ENCODE results near the gene TOMM5.

Gene TOMM5

DNA sequence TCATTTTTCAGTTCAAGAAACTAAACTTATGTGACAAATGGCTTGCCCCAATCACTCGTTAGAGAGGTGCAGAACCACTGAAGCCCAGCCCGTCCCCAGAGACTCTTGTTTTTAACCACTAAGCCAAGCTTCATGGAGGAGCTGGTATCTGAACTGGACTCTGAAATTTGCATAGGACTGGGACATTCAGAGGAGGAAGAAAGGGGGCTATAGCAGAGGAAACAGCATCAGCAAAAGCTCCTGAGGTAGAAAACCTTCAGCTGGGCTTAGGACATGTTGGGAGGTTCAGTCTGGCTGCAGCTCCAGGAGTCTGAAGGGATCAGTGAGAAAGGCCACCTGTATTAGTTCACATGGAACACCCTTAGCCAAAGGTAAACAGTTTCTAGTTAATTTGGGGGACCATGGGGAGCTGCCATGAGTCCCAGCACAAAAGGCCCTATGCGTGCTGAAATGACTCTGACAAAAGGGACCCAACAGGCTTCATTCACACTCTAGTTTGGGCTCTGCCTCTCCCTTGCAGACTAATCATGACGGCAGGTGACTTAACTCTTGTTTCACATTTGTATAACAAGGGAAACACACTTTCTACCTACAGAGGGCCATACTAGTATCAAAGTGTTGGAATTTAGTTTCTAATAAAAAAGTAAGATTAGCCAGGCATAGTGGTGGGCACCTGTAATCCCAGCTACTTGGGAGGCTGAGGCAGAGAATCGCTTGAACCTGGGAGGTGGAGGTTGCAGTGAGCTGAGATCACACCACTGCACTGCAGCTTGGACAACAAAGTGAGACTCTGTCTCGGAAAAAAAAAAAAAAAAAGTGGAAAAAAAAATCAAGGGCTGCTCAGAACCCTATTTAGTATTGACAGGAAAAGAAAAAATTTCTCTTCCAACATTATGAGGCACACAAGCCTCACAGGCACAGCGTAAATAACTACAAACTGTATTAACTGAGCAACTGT lies 26.5 kb downstream of the TOMM5 start:
- intact Hi-C loops (cut with DNase I), result no loop called here
- no peak for DNase-seq

DNA sequence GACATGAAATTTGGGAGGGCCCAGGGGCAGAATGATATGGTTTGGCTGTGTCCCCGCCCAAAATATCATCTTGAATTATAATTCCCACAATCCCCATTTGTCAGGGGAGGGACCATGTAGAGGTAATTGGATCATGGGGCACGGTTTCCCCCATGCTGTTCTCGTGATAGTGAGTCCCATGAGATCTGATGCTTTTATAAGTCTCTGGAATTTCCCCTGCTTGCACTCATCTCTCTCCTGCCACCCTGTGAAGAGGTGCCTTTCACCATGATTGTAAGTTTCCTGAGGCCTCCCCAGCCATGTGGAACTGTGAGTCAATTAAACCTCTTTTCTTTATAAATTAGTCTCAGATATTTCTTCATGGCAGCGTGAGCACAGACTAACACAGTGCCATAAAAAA lies 27.5 kb downstream of the TOMM5 start:
- intact Hi-C loops (cut with DNase I), result no loop called here
- no peak for DNase-seq

DNA sequence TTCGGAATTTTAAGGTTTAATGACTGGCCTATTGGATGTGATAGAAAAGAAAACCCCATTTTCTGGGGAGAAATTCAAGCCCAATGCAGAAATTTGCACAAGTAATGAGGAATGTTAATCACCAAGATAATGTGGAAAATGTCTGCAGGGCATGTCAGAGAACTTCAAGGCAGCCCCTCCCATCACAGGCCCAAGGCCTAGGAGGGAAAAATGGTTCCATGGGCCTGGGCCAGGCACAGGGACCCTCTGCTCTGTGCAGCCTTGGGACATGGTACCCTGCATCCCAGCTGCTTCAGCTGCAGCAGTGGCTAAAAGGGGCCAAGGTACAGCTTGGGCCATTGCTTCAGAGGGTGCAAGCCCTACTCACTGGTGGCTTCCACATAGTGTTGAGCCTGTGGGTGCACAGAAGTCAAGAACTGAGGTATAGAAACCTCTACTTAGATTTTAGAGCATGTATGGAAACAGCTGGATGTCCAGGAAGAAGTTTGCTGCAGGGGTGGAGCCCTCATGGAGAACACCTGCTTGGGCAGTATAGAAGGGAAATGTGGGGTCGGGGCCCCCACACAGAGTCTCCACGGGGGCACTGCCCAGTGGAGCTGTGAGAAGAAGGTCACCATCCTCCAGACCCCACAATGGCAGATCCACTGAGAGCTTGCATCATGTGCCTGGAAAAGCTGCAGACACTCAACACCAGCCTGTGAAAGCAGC lies 28.4 kb downstream of the TOMM5 start:
- intact Hi-C loops (cut with DNase I), result no loop called here
- no peak for DNase-seq

DNA sequence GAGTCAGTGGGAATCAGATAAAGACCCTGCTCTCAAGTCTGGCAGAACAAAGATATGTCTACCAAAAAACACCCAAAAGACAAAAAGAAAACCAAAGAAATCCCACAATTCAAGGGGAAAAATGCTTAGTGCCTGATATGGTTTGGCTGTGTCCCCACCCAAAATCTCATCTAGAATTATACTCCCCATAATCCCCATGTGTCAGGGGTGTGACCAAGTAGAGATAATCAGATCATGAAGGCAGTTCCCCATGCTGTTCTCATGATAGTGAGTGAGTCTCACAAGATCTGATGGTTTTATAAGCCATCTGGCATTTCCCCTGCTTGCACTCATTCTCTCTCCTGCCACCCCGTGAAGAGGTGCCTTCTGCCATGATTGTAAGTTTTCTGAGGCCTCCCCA lies 29.6 kb downstream of the TOMM5 start:
- DNase-seq, result no peak
- intact Hi-C loops (cut with DNase I), result no loop called here

DNA sequence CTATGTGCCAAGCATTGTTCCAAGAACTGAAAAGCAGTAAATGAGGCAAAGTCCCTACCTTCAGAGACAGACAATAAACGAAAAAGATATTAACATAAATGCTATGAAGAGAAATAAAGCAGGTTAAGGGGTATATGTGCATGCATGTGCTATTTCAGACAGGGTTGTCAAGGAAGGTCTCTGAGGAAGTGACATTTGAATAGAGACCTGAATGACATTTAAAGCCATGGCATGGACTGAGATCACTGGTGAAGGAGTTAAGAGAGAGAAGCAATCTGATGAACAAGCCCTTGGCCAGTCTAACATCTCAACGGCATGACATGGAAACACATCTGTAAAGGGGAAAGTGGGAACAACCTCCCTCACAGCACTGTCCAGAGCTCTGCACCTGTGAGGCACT lies 30.7 kb downstream of the TOMM5 start:
- intact Hi-C loops (cut with DNase I), result no loop called here
- DNase-seq, result no peak

DNA sequence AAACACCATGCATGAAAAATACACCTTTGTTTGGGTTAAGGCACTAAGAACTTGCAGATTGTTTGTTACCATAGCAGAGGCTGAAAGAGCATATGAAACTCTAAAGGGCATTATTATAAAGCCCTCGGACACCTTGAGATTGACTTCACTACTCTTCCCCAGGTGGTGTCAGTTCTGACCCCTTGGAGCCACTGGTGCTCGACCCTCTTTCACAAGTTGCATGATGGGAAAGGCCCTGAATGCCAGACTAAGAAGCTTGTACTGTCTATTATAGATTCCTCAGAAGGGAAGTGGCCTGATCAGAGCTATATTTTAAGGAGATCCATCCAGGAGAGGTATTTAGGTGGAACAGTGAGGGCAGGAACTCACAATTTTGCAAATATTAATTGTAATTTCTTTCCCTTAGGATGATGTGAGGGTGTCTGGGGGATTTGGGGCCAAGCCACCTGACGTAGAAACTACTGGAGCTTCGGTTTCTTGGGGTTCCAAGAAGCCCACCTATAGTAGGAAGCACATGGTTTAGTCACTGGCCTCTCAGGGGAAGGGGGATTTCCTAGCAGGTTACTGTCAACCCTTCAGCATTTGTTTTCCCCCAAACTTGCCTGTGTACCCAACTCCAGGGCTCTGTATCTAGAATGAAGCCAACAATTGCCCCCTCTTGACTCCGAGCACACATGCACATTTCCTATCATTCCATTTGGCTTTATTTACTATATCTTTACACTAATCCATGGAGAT lies 32.4 kb downstream of the TOMM5 start:
- intact Hi-C loops (cut with DNase I), result no loop called here
- no peak for DNase-seq

DNA sequence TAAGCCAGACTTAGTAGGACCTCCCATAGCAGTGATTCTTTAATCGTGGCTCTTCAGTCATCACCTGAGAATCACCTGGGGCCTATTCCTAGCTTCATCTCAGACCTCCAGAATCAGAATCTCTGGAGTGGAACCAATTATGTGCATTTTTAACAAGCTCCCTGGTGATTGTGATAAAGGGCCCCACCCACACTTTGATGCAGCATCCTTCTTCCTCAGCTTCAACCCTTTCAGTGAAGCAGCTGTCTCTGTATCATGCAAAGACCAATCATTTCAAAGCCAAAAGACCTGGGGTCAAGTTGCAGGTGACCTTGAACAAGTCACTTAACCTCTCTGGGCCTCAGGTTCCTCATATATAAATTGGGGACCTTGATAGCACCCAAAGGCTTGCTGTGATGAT lies 33.3 kb downstream of the TOMM5 start:
- intact Hi-C loops (cut with DNase I), result no loop called here
- DNase-seq, result no peak

DNA sequence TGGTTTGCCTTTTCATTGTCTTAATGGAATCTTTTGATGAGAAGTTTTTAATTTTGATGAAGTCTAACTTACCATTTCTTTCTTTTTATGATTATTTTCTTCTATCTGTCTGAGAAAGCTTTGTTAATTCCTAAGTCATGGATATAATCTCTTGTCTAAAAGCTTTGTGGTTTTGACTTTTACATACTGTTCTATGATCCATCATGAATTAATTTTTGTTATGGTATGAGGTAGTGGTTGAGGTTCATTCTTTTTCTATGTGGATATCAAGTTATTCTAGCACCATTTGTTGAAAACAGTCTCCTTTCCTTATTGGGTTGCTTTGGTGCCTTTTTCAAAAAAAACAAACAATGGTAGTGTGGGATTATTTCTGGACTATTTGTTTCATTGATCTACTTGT lies 36.6 kb downstream of the TOMM5 start:
- DNase-seq, result no peak
- intact Hi-C loops (cut with DNase I), result no loop called here

DNA sequence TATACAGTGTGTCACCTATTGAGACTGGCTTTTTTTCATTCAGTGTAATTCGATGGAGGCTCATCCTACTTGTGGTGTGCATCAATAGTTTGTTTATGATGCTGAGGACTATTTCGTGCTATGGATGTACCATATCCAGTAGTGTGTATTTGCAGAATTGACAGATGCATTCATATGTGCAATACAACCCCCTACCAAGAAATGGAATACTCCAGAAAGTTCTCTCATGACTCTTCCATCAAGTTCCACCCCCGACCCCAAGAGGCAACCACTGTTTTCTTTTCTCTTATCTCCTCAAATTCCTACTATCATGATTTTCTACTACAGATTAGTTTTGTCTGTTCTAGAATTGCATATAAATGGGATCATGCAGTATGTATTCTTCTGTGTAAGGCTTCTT lies 38.1 kb downstream of the TOMM5 start:
- intact Hi-C loops (cut with DNase I), result no loop called here
- DNase-seq, result no peak

DNA sequence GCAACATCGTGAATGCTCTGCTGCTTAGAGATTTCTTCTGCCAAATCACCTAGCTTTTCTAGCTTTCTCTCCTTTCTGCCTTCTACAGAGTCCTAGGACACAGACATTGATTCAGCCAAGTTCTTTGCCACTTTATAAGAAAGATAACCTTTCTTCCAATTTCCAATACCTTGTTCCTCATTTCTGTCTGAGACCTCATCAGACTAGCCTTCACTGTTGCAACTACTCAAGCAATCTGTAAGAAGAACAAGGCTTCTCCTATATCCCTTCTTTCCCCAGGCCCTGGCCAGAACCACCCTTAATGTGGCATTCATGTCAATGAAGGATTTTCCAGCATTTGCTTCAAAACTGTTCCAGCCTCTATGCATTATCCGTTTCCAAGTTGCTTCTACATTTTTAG lies 40.5 kb downstream of the TOMM5 start:
- intact Hi-C loops (cut with DNase I), result no loop called here

DNA sequence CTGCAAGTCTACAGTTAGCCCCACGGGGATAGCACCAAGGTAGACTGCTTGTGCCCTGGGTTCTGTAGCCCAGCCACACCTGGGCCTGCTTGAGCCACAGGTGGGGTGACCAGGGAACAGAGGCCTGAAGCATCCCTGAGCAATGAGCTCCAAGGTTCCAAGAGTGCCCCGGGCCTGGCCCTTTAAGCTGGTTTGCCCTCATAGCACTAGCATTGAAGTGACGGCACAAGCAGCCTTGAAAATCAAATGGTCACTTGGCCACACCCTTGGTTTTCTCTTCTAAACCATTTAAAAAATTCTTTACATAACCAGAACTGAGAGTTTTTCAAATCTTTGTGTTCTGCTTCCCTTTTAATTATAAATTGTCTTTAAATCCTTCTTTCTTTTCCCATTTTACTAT lies 40.9 kb downstream of the TOMM5 start:
- no peak for DNase-seq
- intact Hi-C loops (cut with DNase I), result no loop called here

More for the DNA sequence above, 40.5 kb downstream of the TOMM5 start:
- no peak for DNase-seq

DNA sequence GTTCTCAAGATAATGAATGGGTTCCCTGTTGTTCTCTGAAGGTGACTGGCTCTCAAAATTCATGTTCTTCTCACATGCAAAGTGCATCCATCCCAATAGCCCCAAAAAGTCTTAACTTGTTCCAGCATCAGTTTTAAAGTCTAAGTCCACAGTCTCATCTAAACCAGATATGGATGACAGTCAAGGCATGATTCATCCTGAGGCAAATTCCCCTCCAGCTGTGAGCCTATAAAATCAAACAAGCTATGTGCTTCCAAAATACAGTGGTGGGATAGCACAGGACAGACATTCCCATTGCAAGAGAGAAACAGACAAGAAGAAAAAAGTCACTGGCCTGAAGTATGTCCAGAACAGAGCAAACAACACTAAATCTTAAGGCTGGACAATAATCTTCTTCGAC lies 41.6 kb downstream of the TOMM5 start:
- intact Hi-C loops (cut with DNase I), result no loop called here
- DNase-seq, result no peak

DNA sequence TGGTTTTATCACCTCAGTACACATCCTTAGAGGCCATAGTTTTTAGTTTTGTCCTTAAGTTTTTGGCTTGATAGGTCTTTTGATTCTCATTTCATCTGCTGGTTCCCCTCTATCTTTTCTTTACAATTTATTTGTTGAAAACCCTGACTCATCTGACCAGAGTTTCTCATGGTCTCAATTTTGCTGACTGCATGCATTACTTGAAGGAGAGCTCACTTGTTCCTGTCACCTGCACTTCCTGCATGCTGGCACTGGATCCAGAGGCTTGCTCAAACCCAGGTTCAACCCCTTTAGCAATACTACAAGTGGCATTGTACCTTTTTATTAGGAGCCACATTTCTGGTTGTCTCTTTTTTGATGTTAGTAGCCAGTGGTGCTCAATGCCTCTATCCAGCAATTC lies 42.9 kb downstream of the TOMM5 start:
- DNase-seq, result no peak
- intact Hi-C loops (cut with DNase I), result no loop called here

DNA sequence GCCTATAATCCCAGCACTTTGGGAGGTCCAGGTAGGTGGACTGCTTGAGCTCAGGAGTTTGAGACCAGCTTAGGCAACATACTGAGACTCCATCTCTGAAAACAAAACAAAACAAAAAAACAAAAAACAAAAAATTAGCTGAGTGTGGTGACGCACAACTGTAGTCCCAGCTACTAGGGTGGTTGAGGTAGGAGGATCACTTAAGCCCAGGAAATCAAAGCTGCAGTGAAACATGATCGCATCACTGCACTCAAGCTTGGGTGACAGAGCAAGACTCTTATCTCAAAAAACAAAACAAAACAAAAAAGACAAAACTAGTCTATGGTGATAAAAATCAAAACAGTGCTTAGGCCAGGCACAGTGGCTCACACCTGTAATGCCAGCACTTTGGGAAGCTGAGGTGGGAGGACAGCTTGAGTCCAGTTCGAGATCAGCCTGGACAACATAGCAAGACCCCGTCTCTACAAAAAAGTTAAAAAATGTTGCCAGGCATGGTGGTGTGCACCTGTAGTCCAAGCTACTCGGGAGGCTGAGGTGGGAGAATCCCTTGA lies 45.0 kb downstream of the TOMM5 start:
- DNase-seq, result no peak
- intact Hi-C loops (cut with DNase I), result no loop called here

DNA sequence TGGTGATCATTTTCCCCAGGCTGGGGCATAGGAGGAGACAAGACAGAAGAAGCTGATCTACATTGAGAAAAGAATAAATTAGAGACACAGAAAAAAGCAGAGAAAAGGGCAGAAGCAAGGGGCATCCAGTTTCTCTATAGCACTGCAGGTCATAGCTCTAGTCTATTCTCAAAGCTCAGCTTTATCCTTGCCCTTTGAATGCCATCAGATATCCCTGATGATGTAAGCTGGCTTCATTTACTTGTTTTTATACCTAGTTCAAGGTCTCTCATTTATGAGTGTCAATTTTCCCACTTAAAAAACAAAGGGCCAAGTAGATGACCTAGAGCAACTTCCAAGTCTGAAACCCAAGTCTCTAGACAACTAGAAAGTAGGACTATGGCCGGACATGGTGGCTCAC lies 48.9 kb downstream of the TOMM5 start:
- DNase-seq, result no peak
- intact Hi-C loops (cut with DNase I), result no loop called here

DNA sequence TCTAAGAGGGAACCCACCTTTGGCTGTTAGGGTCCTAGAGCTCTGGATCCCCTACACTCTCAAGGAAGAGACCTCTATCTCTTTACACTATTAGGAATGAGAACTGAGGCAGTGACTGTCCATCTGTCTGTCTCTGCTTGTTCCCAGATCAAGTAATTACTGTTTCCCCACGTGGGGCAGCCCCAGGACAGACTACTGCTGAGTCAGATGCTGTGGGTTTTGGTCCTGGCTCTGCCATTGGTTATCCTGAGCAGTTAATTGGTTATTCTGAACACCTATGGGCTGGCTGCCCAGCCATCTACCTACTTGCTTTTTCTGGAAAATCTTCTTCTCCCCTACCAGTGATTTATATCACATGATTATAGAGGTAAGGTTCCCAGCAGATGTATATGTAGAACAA lies 49.5 kb downstream of the TOMM5 start:
- DNase-seq, result no peak
- intact Hi-C loops (cut with DNase I), result no loop called here

DNA sequence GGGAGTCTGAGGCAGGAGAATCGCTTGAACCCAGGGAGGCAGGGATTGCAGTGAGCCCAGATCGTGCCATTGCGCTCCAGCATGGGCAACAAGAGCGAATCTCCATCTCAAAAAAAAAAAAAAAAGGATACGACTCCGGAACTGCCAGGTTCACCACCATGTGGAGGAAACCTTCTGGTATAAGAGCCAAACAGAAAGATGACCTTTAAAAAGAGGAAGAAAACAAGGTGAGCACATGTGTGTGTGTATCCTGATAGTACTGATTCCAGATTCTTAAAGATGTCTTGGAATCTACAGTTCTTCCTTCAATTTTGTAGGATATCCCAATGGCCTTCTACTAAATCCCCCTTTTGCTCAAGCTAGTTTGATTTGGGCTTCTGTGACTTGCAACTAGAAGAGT lies 49.9 kb downstream of the TOMM5 start:
- DNase-seq, result no peak
- intact Hi-C loops (cut with DNase I), result no loop called here

DNA sequence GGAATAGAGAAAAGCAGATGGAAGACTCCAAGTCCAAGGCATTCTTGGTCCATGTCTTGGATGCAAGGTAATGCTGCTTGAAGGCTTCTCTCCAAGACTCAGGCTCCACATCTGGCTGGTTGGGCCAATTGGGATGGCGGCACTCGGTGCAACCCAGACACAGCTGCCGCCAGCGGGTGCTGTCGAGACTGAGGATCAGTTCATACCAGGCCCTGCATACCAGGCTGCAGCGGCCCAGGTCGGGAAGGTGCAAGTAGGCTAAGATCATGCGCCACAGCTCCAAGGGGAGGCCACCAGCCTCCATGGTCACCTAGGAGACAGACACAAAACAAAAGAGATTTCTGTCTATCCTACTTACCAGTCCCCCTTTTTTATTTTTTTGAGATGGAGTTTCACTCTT lies 50.9 kb downstream of the TOMM5 start:
- intact Hi-C loops (cut with DNase I), result no loop called here
- no peak for DNase-seq

DNA sequence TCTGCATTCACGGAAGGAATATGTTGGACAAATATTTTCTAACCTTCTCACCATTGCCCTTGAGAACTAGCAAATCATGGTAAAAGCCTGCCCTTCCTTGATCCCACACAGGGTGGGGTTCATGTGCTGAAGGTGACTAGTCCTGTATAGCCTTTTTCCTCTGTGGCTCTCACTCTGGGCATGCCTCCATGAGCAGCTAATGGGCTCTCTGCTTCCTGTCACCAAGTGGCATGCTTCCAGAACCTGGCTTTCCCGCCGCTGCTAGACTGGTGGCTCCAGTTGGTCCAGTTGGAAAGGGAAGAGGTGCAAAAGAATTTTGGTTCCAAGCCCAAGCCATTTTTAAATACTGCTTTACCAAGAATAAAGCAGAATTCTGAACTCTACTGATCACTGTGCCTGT lies 51.8 kb downstream of the TOMM5 start:
- peak in 3 of 10 donors; percentile 8 to 24 (median 18) for DNase-seq
- intact Hi-C loops (cut with DNase I), result no loop called here

DNA sequence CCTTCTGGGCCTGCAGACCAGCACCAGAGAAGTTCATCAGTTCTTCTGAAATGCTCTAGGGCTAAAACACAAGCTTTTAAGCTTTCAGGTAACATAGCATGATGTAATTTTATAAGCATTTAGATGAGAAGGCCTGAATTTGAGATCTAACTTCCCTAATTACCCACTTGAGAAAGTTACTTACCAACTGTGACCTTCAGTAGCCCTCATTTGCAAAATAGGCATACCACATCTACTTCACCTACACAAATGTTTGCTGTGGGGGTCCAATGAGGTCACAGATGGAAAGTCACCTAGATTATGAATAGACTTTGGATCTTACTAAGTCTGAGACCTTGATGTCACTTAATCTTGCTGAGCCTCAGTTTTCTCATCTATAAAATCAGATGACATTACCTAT lies 52.8 kb downstream of the TOMM5 start:
- intact Hi-C loops (cut with DNase I), result no loop called here
- no peak for DNase-seq
